GM21529 (cell line): ENCODE results near the gene CYP26B1.

Experiments
- ATAC-seq: cut with Tn5 transposase; IDR thresholded peaks from one replicate; pipeline ENCODE4 v1.9.1; 2021; ENCODE audit not compliant: unreplicated experiment

CYP26B1 gene

DNA sequence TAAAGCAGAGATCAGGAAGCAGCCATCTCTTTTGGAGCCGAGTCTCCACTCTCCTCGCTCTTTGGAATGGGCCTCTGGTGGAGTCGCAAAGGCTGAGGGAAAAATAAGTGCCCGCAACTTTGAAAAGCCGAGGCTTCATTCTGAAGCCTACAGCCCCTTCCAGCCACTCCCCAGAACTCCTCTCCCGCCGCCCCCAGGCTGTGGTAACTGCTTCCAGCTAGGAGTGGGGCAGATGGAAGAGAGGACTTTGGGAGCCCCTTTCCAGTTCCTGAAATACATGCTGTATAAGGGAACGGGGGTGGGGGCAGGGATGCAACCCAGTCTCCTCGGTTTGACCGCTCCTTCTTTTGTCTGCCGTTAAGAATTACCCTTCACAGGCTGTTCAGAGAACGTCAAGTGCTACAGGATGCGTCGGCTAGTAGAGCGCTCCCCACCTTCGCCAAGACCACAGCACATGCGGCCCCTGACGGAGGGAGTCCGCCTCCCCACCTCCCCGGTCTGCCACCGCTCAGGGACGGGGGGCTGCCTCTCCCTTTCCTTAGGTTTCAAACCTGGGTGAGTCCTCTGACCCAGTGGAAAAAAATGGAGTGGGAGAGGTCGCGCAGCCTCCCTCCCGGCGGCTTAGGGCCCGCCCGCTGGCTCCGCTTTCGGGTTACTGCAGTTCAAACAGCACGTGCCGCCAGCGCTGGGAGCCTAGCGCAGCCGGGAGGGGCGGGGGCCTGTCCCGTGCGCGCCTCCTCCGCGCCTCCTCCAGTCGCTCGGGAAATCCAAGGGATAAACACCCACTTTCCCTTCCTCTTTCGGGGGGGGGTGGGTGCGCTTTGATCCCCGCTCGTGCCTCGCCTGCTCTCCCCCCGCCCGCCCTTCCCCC lies 4.9 kb downstream of the CYP26B1 start:
- ATAC-seq = no peak

DNA sequence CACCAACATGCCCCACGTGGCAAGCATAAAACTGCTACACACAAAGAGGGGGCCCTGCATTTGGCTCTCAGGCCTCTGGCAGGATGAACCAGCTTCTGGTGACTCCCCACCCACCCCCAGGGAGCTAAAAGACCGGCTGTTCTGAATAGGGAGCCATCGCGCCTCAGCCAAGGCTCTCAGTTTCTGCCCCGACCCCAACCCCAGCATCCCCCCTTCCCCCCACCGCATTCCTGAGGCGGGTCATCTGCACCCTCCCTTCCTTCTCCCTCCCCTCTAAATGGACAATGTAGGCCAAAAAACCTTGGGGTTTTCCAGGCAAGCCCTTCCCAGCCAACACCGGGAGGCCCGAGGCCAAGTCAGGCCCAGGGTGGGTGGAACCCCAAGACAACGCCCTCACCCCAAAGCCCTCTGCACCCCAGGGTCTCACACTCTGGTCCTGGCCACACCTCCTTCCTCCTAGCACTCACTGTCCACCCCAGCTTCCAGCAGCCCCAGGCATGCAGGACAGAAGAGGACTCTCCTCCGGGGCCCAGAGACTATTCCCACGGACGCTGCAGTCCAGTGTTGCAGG lies 5.7 kb downstream of the CYP26B1 start:
- ATAC-seq = no peak

DNA sequence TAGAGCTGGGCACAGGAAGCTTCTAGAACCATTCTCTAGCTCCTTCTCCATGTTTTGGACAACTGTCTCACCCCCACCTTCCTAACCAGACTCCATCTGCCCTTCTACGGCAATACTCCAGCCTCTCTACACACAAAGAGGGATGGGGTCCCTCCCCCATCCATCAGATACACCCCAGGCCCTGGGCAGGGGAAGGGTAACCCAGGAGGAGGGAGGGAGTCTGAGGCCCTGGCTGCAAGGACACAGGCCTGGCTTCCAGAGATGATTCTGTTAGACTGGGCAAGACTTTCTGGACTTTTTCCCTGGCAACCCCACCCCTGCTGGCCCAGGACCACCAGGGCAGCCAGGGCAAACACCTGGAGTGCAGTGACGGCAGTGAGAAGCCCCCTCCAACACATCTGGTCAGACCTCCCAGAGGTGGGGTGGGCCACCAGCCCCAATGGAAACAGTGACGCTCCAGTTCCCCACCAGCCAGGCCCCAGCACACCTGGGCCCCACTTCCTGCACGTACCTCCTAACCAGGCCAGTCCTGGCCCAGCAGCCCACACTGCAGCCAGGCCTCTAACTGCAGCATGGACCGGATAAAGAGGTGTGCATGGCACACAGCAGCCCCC lies 6.5 kb downstream of the CYP26B1 start:
- ATAC-seq = no peak

DNA sequence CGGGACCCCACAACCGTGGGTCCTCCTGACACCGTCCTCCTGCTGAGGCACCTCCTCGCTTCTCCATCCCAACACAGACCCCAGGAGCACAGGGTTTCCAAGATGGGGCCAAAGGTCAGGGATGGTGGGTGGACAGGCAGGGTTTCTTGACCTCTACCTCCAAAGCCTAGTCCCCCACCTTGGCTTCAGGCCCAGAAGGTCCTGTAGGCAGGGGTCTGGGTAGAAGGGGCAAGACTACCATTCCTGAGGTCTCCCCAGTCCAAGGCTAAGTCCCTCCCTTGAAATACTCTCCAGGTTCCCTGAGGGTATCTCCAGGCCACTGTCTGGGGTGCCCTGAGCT lies 7.1 kb downstream of the CYP26B1 start:
- no peak for ATAC-seq

DNA sequence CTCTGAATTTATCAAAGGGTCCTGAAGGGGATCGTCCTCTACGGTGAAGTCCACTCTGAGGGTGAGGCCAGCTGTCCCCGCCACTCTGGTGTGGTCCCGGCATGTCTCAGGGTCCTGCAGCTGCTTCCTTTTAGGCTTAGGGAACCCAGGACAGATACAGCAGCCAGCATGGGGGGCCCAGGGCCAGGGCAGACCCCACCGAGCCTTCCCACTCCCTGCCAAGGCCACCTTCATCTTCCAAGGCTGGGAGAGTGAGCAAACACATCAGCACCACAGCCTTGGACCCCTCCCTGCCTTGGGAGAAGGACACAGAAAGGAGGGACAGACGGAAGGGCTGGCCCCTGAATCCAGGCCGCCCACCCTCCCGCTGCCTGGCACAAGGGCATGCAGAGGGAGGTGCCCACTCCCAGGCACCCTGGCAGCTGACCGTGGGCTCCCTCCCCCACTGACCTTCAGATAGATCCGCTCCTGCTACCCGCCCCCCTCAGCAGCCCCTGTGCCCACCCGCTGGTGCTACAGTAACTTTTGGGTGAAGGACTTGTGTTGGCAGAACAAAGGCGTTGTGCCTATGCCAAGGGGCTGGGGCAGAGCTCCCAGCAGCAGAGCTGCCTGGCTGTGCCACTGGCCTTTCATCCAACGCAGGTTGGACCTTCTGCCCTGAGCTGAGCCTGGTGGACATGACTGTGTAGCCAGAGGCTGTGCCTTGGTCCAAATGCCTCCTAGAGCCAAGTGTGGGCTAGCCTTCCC lies 7.6 kb downstream of the CYP26B1 start:
- ATAC-seq = no peak

DNA sequence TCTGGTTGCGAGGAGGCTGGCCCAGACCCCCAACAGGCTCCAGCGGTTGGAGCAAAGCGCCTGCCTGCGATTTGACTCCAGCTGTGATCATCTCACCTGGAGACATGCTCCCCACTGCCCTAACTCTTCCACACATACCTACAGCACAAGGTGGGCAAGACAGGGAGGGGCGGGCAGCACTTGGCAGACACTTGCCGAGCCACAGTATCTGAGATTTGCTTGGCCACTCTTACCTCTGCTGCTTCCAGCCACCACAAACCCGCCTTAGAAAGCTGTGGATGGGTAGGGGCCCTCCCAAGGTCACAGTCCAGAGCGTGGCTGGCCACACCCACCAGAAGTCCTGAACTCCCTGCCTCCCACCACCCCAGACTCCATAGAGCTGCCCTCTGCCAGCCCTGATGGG lies 8.2 kb downstream of the CYP26B1 start:
- ATAC-seq = no peak

DNA sequence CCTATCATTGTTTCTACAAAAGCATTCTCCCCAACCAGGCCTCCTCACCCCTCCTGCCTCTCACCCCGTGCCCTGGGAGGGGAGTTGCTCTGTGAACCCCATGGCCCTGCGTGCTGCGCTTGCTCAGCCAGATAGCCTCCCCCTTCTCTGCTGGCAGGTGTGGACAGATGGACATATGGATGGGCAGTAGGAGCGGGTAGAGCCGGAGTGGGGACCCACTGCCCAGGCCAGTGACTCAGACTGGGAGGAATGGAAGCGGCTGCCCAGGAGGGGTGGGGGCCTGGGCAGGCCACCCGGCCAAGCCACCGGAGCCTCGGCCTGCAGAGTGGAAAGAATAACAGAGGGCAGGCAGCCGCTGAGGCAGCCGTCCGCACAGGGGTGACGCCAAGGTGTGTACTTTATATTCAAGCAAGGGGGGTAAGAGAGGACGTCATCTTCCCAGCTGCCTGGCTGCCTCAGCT lies 8.7 kb downstream of the CYP26B1 start:
- no peak for ATAC-seq

DNA sequence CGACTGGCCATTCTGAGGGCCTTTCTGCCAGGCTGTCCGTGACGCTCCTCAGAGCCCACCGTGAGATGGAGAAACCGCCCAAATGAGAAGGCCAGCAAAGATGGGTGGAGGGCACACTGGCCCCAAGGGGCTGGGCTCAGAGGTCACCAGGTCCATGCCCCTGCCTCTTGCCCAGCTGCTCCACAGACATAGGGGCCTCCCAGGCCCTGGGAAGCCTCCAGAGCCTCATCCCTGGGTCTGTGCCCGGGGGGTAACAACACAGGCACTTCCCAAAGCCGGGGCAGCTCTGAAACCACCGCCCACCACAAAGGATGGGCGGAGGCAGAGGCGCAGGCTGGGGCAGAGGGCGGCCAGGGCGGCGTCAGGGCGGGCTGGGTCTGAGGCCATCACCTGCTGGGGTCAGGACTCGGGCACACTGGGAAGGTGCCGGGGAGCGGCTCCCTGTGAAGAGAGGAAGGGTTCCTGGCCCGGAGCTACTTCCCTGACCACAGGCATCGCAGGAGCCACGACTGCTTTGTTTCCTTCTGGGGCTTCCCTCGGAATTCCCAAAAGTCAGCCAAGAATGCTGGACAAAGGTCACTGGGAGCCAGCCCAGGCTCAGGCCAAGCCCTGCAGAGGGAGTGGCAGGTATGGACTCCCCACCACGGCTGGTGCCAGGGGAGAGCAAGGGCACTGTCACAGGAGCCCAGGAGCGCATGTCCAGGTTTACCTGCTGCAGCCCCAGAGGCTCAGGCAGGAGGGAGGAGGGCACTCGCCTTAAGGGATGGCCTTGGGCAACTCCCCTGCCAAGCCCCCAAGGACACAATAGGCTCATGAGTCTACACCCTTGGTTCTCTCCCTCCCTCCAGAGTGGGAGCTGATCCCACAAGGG lies 9.4 kb downstream of the CYP26B1 start:
- ATAC-seq = no peak

DNA sequence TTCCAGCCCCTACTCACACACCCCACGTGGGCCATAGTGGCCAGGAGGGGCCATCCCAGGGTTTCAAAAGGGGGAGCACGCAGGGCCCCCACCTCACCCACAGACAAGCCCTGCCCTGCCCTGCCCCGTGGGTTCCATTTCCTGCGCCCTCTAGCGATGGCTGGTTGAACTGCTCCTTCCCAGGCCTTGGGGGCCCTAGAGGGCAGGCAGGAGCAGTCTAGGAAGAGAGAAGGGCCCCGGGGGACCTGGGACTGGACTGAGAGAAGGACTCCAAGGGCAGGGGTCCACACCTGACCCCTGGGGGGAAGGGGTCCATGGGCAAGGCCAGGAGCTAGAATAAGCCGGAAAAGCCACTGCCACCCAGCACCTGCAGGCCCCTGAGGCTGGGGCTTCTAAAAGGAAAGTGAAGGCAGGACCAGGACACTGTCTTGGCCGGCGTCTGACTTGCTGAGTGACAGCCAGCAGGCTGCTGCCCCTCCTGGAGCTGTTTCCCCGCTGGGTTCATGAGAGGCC lies 10.1 kb downstream of the CYP26B1 start:
- ATAC-seq = peak; percentile 93

DNA sequence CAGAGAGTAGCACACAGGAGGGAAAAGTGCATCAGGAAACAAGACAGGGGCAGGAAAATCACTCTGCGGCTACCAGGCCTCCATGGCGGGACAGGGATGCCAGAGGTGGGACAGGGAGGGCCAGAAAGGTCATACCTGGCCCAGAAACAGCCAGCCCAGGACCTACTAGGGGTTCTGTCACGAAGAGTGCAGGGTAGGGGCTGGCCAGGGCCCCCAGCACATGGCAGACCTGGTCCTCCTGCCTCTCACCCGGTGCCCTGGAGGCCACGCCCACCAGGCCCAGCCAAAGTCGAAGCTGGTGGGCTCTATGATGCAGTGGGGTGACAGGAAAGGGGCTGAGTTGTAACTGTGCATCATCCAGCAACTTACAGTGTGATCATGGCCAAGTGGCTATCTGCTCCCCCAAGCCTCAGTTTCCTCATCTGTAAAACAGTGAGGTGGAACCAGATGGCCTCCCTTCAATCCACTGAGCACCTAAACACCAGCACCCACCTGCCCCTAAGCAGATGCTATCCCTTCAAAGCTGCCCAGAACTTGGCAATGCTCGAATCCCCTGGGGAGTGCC lies 10.6 kb downstream of the CYP26B1 start:
- ATAC-seq = peak; percentile 9

DNA sequence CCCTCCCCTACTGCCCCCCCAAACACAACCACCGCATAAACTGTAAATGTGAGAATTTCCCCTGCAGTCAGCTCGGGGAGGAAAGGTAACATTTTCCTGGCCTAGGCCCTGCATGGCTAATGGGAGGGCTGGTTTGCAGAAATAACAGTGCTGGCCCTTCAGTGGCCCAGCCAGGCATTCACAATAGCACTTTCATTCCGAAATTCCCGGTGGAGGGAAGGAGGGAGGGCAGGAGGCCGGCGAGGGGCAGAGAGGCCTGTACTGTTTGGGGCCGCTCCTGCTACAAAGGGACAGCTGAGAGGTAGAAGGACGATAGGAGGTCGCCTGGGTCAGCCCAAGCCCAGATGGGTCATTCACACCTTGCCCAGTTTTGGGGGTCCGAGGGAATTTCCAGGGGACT lies 11.3 kb downstream of the CYP26B1 start:
- no peak for ATAC-seq

DNA sequence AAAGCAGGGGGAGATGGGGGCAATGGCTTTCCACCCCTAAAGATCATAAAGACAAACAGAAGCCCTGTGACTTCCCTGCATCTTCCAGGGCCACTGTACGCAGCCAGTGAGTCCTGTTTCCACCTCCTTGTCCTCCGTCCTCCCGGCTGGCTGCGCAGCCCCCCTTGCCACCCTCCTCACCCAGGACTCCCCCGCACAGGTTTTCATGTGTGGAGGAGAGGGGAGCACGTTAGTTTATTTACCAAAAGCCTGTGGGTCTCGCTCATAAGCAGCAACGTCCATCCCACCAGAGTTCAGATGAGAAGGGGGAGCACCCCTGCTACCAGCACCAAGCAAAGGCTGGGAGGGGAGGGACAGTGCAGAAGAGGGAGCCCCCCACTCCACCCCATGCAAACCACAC lies 11.7 kb downstream of the CYP26B1 start:
- ATAC-seq = no peak

DNA sequence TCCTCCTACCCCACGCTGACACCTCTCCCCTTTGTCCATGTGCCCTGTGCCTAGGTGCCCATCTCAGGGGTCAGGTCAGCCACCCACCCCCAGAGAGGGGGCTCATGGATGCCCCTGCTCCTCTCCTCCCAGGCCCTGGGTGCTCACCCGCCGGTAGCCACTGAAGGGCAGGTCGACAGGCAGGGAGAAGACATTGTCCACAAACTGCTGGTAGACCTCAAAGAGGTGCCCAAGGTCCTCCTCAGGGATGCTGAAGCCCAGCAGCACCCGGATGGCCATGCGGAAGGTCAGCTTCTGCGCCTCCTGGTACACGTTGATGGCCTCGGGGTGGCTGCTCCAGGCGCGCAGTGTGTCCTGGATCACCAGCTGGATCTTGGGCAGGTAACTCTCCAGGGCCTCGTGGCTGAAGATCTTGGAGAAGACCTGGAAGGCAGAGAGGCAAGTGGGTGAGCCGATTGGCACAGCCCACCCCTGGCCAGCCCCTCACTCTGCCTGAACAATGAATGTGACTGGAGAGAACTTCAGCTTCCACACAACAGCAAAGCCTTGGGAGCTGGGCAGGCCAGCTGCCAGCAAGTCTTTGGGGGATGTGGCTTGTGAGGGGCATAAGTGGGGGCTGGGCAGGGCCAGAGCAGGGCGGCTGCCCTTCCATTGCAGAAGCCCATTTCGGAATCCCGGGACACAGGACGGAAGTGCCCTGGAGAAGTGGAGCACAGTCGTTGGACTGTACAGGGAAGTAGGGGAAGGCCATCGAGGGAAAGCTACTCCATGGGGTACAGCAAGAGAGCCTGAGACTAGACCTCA lies 12.5 kb downstream of the CYP26B1 start:
- ATAC-seq = no peak

DNA sequence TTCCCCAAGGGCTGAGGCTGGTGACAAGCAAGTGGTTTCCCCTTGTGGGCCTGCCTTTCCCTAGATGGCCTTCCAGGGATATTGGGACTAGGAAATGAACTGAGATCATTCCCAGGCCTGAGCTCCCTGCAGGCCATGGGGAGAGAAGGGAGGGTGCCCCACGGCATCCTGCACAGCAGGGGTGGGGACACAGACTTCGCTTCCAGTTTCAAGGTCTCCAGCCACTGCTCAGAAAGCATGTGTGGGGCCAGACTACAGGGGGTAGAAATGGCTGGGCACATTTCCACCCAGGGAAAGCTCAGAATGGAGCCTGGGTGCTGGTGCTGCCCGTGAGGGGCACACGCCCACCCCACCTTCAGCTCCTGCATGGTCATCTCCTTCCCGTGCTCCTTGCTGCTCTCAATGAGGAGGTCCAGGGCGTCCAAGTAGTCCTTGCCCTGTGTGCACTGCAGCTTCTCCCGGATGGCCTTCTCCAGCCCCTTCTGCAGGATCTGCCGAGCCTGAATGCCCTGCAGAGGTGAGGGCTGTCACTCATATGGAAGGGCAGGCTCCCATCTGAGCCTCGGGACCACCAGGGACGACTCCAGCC lies 13.2 kb downstream of the CYP26B1 start:
- no peak for ATAC-seq

DNA sequence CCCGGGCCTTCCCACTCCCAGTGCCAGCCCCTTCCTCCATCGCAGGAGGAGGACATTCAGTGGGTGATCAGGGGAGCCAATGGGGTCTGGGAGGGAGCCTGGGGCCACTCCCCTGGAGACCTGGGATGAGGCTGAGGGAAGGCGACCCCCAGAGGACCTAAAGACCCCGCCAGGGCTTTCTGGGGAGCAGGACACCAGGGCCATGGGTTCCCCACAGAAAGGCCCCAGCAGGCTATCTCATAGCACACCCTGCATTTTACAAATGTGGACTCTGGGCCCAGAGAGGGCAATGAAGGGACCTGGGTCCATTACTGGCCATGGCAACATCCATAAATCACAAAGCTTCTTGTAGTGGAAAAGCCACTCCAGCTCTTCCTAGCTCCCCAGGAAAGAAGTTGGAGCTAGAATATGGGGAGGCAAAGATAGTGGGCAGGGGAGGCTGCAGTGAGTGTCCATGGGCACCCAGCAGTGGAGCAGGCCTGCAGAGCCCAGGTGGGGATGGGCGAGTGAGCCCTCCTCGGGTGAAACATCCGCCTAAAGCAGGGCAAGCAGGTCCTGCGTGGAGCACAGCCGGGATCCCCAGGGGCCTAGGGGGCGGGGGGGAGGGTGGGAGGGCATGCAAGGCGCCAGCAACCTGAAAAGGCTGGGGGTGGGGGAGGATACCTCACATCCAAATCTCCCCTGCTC lies 13.8 kb downstream of the CYP26B1 start:
- no peak for ATAC-seq

DNA sequence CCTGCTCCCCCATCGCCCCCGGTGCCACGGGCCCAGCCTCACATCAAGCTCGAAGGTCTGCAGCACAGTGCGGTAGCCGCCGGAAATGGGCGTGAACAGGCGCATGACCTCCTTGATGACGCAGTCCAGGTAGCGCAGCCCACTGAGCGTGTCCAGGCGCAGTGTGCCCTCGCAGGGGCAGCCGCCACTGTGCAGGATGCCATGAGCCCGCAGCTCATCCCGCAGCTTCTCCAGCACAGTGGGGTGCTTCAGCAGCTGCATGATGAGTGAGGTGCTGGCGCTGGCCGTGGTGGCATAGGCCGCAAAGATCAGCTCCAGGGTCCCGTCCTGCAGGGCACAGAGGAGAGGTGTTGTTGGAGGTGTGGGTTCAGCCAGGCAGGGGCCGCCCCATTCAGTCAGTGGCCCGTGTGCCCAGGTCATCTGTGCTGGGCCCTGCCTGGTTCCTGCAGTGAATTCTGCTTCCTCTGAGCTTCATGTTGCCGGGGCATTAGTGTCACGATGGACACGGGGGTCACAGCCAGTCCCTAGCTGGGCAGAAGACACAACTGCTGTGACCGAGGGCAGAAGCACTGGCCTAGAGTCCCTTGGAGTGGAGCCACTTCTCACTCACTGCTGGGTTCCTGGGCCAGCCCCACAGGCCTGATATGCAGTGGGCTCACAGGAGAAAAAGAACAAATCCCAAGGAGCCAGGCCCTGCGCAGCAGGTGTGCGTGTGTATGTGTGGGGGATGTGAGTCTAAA lies 14.5 kb downstream of the CYP26B1 start:
- ATAC-seq = no peak
